SU-DHL-6 (cell line): Measurements from ENCODE around the gene ABCB1.

Experiments
- CTCF ChIP-seq: fragments of 200-600 bp; sonication (generic); IDR thresholded peaks from one replicate; pipeline ENCODE4 v1.5.1; 2017; ENCODE audit warnings: antibody characterized with exemption, mild to moderate bottlenecking, low read length, moderate library complexity; ENCODE audit not compliant: insufficient read depth, poor library complexity, severe bottlenecking
- EZH2phosphoT487 ChIP-seq: fragments of 200-600 bp; sonication (generic), shearing (Covaris generic); conservative IDR thresholded peaks from 2 replicates; pipeline ENCODE4 v1.6.1; 2018; ENCODE audit warnings: mild to moderate bottlenecking, antibody characterized with exemption, low read length, moderate library complexity, mixed read lengths

GRCh38 chr7:87570178-87570577 lies 30.5 kb downstream of the ABCB1 start:
- TF ChIP-seq CTCF (no peak), EZH2phosphoT487 (no peak)
